Ovary (tissue), 9 donors: ENCODE data around the gene MAST4. TPM values are rescaled to one million over a fixed set of nuclear protein-coding genes. Genes with fewer than 3 reads are reported as not detected.

Experiments
- DNase-seq, 5 donors: peaks; one replicate each; pipeline ENCODE4 v3.0.0-alpha.2; 2019 to 2020
- H3K27ac ChIP-seq, 2 donors: fragments of 200-600 bp; one replicate each; pipeline versions ENCODE4 v1.5.1 to v1.8.0; 2019 to 2022
- H3K27me3 ChIP-seq: fragments of 200-600 bp; one replicate; pipeline ENCODE4 v1.8.0; 2022
- H3K36me3 ChIP-seq: fragments of 200-600 bp; sonication (generic); one replicate; pipeline ENCODE4 v1.5.1; 2019
- H3K4me1 ChIP-seq: one replicate; pipeline ENCODE4 v1.8.1; 2013; ENCODE audit warnings: mild to moderate bottlenecking, moderate library complexity; ENCODE audit not compliant: insufficient read depth
- H3K4me3 ChIP-seq: fragments of 200-600 bp; sonication (generic); one replicate; pipeline ENCODE4 v1.5.1; 2017
- H3K9me3 ChIP-seq, 2 donors: fragments of 200-600 bp in 1 of 2; sonication (generic) in 1 of 2; one replicate each; pipeline versions ENCODE4 v1.5.1 to v1.8.1; 2013 to 2019; ENCODE audit warnings: mild to moderate bottlenecking in 1 of 2, moderate library complexity in 1 of 2
- EP300 ChIP-seq: sonication (generic); formaldehyde crosslinking; IDR thresholded peaks from one replicate; pipeline ENCODE4 v1.6.1; 2017; ENCODE audit warnings: antibody characterized with exemption
- POLR2A ChIP-seq: fragments of 450-650 bp; IDR thresholded peaks from one replicate; pipeline ENCODE4 v1.6.1; 2017; ENCODE audit warnings: antibody characterized with exemption, mild to moderate bottlenecking, moderate library complexity
- WGBS, 3 donors: extraction: QIAGEN DNeasy Blood & Tissue Kit in 1 of 3; methylation state at CpG; one replicate each; pipeline versions ENCODE4 v1.1.5 to v1.1.7; 2013 to 2017; 5-methylcytosine and 5-hydroxymethylcytosine counted together
- intact Hi-C, 4 donors: fragments of 100-400 bp; cut with DNase I; formaldehyde crosslinking; loops; one replicate each; pipeline versions ENCODE4 v1.11.0 to v1.15.1; 2022 to 2023
- polyA plus RNA-seq, 2 donors: library from polyadenylated mRNA; stranded (reverse); fragments of 200-250 nt in 1 of 2; fragments of 350-450 nt in 1 of 2; fragmentation: Illumina TruSeq in 1 of 2; extraction: RNeasy Lipid Tissue Mini Kit (QIAGEN cat#74804) in 1 of 2; gene quantifications; one replicate each; pipeline ENCODE4 v1.2.3, GENCODE V29; 2013 to 2014
- total RNA-seq, 7 donors: library from RNA; depleted of rRNA in 2 of 7; stranded (reverse); fragments of >200 nt in 2 of 7; fragmentation: NEBNext Ultra II Directional in 3 of 7; extraction: Animal tissue kit (Norgen Biotek cat#: 25700) in 3 of 7; gene quantifications; one replicate each; pipeline versions ENCODE4 v1.1.0 to v1.2.4, GENCODE V29; 2016 to 2023
- TF ChIP-seq, protein P1 (sequence below), 3 donors: fragments of 450-650 bp in 2 of 3; fragments of 200-600 bp in 1 of 3; IDR thresholded peaks; one replicate each; pipeline versions ENCODE4 v1.5.1 to v1.8.0; 2016 to 2022; ENCODE audit warnings: antibody characterized with exemption in 3 of 3, mild to moderate bottlenecking in 1 of 3
- donor health status: DM: no; HTN: no; CAD: no; lungs with moderate emphysema.
- donor health status: DM: no; HTN: no; CAD: no.
- donor health status: Bipolar disorder and iron deficiency.
- donor health status: DM: yes; HTN: yes; CAD: no.
- donor health status: DM: no; HTN: no; CAD: no.
- donor health status: DM: yes; HTN: yes; CAD: no.

MAST4 gene
- total and polyA plus RNA-seq, 9 donors = 11.6 to 86.3 (median 57.6) TPM

DNA sequence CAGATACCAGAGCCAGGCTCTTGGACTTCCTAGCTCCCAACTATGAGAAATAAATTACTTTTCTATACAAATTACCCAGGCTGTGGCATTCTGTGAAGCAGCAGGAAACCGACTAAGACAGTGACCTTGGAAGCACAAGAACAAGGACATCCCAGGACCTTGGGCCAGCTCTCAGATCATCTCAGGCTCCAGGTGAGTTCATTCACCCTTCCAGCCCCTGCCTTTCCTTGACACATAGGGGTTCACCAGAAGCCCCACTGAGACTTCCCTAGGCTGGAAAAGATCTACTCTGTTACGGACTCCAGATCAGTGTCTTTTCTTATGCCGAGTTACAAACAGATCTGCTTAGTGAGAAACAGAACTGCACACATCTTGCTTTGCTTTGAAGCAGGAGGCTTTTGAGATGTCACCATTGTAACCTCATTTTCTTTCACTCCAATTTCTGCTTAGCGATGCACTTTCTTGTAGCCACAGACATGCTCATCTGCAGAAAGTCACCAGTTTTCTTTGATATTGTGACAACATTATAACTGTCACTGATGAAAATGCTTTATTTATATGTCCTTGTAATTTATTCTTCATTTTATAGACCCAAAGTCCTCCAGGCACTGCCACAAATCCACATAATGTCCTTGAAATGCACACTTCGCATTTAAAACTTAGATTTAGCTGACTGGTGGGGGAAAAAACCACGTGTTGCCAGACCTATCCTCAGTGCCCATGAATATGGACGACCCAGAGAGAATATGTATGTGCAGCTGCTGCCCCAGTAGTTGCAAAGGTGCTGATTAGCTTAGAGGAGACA, 592.3 kb downstream of the MAST4 start:
- no peaks in the 10 kb centered on the region for H3K36me3 ChIP-seq
- peaks cover 3% of the 10 kb centered on the region for H3K4me1 ChIP-seq
- intact Hi-C loops = no loop called here
- WGBS, 3 donors = 76 to 84% (median 84%) methylated on average over 7 of the region's 7 CpGs
- no peaks in the 10 kb centered on the region for H3K27me3 ChIP-seq
- TF ChIP-seq, protein P1, sequence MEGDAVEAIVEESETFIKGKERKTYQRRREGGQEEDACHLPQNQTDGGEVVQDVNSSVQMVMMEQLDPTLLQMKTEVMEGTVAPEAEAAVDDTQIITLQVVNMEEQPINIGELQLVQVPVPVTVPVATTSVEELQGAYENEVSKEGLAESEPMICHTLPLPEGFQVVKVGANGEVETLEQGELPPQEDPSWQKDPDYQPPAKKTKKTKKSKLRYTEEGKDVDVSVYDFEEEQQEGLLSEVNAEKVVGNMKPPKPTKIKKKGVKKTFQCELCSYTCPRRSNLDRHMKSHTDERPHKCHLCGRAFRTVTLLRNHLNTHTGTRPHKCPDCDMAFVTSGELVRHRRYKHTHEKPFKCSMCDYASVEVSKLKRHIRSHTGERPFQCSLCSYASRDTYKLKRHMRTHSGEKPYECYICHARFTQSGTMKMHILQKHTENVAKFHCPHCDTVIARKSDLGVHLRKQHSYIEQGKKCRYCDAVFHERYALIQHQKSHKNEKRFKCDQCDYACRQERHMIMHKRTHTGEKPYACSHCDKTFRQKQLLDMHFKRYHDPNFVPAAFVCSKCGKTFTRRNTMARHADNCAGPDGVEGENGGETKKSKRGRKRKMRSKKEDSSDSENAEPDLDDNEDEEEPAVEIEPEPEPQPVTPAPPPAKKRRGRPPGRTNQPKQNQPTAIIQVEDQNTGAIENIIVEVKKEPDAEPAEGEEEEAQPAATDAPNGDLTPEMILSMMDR (IDR thresholded peaks at IDR 0.05) = no peak
- no peak for TF ChIP-seq EP300
- TF ChIP-seq POLR2A = no peak
- H3K4me3 ChIP-seq = no peak overlapping the region
- no peaks in the 10 kb centered on the region for H3K9me3 ChIP-seq
- H3K27ac ChIP-seq = no peak overlapping the region
- DNase-seq = no peak

DNA sequence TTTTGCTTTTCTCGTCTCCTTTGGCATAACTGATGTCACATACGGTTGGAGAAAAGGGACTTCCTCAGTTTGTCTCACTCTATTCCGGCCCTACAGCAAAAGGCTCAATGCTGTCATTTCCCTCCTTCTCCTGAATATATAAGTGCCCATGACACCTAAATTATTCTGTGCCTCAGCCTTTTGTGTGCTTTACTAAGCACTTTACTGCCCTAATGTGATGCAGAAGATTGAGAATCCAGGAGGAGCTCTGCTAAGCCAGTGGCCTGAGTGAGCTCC, 592.8 kb downstream of the MAST4 start:
- 96 to 98% (median 97%) methylated on average over 3 of the region's 3 CpGs for WGBS, 3 donors
- Histone ChIP-seq H3K36me3 (no peaks in the 10 kb centered on the region), H3K27me3 (no peaks in the 10 kb centered on the region), H3K9me3 (no peaks in the 10 kb centered on the region), H3K27ac (no peak overlapping the region), H3K4me1 (peaks cover 3% of the 10 kb centered on the region), H3K4me3 (no peak overlapping the region)
- no peak for DNase-seq
- TF ChIP-seq, protein P1 (IDR thresholded peaks at IDR 0.05) = no peak
- TF ChIP-seq EP300 (no peak), POLR2A (no peak)
- intact Hi-C loops = no loop called here

DNA sequence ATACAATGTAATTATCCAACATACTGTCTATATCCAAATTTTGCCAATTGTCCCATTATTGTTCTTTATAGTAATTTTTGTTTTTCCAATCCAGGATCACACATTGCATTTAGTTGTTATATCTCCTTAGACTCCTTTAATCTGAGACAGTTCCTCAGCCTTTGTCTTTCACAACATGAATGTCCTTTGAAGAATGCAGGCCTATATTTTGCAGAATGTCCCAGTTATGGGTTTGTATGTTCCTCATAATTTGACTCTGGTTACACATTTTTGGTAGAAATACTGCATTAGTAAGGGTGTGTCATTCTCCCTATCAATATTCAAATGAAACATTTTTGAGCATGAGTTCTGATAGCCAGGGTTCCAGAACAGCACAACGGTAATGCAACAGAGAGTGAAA, 593.7 kb downstream of the MAST4 start:
- H3K9me3 ChIP-seq = no peaks in the 10 kb centered on the region
- WGBS, 3 donors = 92 to 97% (median 94%) methylated on average over 1 of the region's 1 CpG
- TF ChIP-seq EP300 (no peak), POLR2A (no peak)
- TF ChIP-seq, protein P1 (IDR thresholded peaks at IDR 0.05) = no peak
- no peaks in the 10 kb centered on the region for H3K27me3 ChIP-seq
- H3K36me3 ChIP-seq = no peaks in the 10 kb centered on the region
- no peak for DNase-seq
- intact Hi-C loops = loop anchor here in 1 of 4 donors (10.0 kb wide), 1 partner anchor 375 kb away; no protein-coding TSS in a partner anchor
- peaks cover 3% of the 10 kb centered on the region for H3K4me1 ChIP-seq
- no peak overlapping the region for H3K27ac ChIP-seq
- H3K4me3 ChIP-seq = no peak overlapping the region

DNA sequence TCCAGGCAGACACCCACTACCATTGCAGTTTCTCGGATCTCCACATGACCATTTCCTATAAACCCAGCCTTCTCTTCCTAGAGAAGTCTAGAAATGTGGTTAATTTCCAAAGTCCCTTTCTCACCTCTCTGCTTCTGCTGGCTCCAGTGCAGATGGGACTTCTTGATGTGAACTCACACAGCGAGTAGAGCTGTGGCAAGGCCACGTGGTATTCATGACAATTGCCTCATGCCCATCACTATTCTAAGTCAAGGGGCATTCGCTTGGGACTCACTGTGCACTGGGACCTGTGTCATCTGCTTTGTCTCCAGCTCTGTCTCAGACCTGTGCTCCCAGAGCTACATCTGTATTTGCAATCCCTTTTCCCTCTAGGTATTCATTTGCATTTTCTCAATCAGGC, 594.2 kb downstream of the MAST4 start:
- TF ChIP-seq EP300 = no peak
- TF ChIP-seq, protein P1 (IDR thresholded peaks at IDR 0.05) = no peak
- no peak for TF ChIP-seq POLR2A
- no peaks in the 10 kb centered on the region for H3K36me3 ChIP-seq
- intact Hi-C loops = loop anchor here in 1 of 4 donors (10.0 kb wide), 1 partner anchor 376 kb away; no protein-coding TSS in a partner anchor
- WGBS, 3 donors = 90 to 94% (median 91%) methylated on average over 4 of the region's 4 CpGs
- peaks cover 3% of the 10 kb centered on the region for H3K4me1 ChIP-seq
- H3K27ac ChIP-seq = no peak overlapping the region
- no peaks in the 10 kb centered on the region for H3K27me3 ChIP-seq
- DNase-seq = no peak
- H3K9me3 ChIP-seq = no peaks in the 10 kb centered on the region
- H3K4me3 ChIP-seq = no peak overlapping the region
